Measurements from ENCODE around the gene PSMF1.

DNA sequence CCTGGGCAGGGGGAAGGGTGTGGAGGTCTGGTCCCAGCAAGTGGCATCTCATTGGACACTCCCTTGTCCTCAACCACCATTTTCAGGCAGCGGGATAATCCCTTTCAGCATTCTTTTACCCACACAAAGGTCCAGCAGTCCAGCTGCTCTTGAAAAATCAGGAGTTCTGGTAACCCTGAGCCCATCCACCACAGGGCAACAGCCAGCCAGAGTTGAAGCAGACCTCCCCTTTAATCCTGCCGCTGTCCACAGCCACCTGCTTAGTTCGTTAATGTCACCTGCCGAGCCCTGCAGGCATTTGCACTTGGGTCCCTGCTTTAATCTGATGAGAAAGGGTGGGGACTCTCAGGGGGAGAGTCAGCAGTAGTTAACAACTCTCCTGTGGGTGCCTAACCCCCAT lies 55.3 kb downstream of the PSMF1 start:
- TF ChIP-seq CTCF (IDR thresholded peaks at IDR 0.05; ENCODE audit: extremely low read depth in 1 of 2, insufficient read depth in 1 of 2, low read depth in 1 of 2, low read length in 2 of 2) (no peak), JUN (IDR thresholded peaks at IDR 0.05; ENCODE audit: borderline replicate concordance, insufficient read depth, insufficient read length, low read depth) (no peak), POLR2A (IDR thresholded peaks at IDR 0.05; ENCODE audit: low read depth, low read length) (no peak), POLR2AphosphoS5 (IDR thresholded peaks at IDR 0.05; ENCODE audit: insufficient read depth, low read depth, low read length) (no peak), FOS (IDR thresholded peaks at IDR 0.05; ENCODE audit: borderline replicate concordance, insufficient read depth, low read length) (no peak), EZH2 (IDR thresholded peaks at IDR 0.05; ENCODE audit: borderline replicate concordance, low read depth, low read length, severe bottlenecking) (no peak)
- TF ChIP-seq, protein P1, sequence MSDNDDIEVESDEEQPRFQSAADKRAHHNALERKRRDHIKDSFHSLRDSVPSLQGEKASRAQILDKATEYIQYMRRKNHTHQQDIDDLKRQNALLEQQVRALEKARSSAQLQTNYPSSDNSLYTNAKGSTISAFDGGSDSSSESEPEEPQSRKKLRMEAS (IDR thresholded peaks at IDR 0.05; ENCODE audit: insufficient read depth, insufficient read length) = no peak

Measured in endothelial cell of umbilical vein (primary cell).